HG02571 (cell line): ENCODE data around the gene SLC24A3.
"Not testable (repeated sequence)": the region's sequence is repeated elsewhere in the genome, so short reads cannot be mapped to it uniquely, and the experiment has no call there.

ENCODE experiments used
- ATAC-seq: cut with Tn5 transposase; IDR thresholded peaks from one replicate; pipeline ENCODE4 v1.9.1; 2021; ENCODE audit warnings: mild to moderate bottlenecking, moderate library complexity; ENCODE audit not compliant: unreplicated experiment

SLC24A3 gene

GRCh38 chr20:19658137-19658536 is 445.7 kb downstream of the SLC24A3 start:
- peak; percentile 69 for ATAC-seq

GRCh38 chr20:19659448-19659847 is 447.0 kb downstream of the SLC24A3 start:
- no peak for ATAC-seq

GRCh38 chr20:19660808-19661378 is 448.5 kb downstream of the SLC24A3 start:
- no peak for ATAC-seq

GRCh38 chr20:19661717-19662636 is 449.5 kb downstream of the SLC24A3 start:
- ATAC-seq, result no peak

- ATAC-seq, result no peak
Observed at GRCh38 chr20:19662637-19662995, 450.2 kb downstream of the SLC24A3 start.

- ATAC-seq, result no peak
Observed at GRCh38 chr20:19668418-19668817, 456.0 kb downstream of the SLC24A3 start.

GRCh38 chr20:19670829-19671228 is 458.4 kb downstream of the SLC24A3 start:
- no peak for ATAC-seq

- no peak for ATAC-seq
Observed at GRCh38 chr20:19671374-19671773, 458.9 kb downstream of the SLC24A3 start.

GRCh38 chr20:19672498-19672897 is 460.1 kb downstream of the SLC24A3 start:
- no peak for ATAC-seq

GRCh38 chr20:19673575-19673974 is 461.1 kb downstream of the SLC24A3 start:
- no peak for ATAC-seq

- ATAC-seq, result no peak
Observed at GRCh38 chr20:19676202-19676601, 463.8 kb downstream of the SLC24A3 start.

GRCh38 chr20:19677336-19677735 is 464.9 kb downstream of the SLC24A3 start:
- ATAC-seq, result no peak

GRCh38 chr20:19678591-19678990 is 466.1 kb downstream of the SLC24A3 start:
- not testable (repeated sequence) for ATAC-seq

- no peak for ATAC-seq
Observed at GRCh38 chr20:19679900-19680495, 467.6 kb downstream of the SLC24A3 start.

GRCh38 chr20:19682249-19682648 is 469.8 kb downstream of the SLC24A3 start:
- no peak for ATAC-seq

- ATAC-seq, result no peak
Observed at GRCh38 chr20:19683188-19683587, 470.7 kb downstream of the SLC24A3 start.

GRCh38 chr20:19683822-19684221 is 471.4 kb downstream of the SLC24A3 start:
- no peak for ATAC-seq

- ATAC-seq, result no peak
Observed at GRCh38 chr20:19688031-19688806, 475.8 kb downstream of the SLC24A3 start.

GRCh38 chr20:19690462-19690861 is 478.0 kb downstream of the SLC24A3 start:
- ATAC-seq, result no peak

GRCh38 chr20:19691125-19691524 is 478.7 kb downstream of the SLC24A3 start:
- no peak for ATAC-seq

GRCh38 chr20:19692100-19692499 is 479.7 kb downstream of the SLC24A3 start:
- ATAC-seq, result no peak
